Skin of body (tissue), 2 donors: ENCODE results near the gene TNFRSF9. TPM values are rescaled to one million over a fixed set of nuclear protein-coding genes. Genes with fewer than 3 reads are reported as not detected.
"Not testable (repeated sequence)": the region's sequence is repeated elsewhere in the genome, so short reads cannot be mapped to it uniquely, and the experiment has no call there.

Experiments used
- DNase-seq: peaks from one replicate; lab custom pipeline; 2025; lab: John Stamatoyannopoulos, UW
- total RNA-seq: library from RNA; depleted of rRNA; stranded (reverse); fragments of >200 nt; gene quantifications from one replicate; pipeline ENCODE4 v1.2.3, GENCODE V29; 2014

The TNFRSF9 gene
- total RNA-seq, 1 donor from 2014 or later = 0.20 TPM

- DNase-seq = no peak
Observed at GRCh38 chr1:7921796-7922195, 18.8 kb downstream of the TNFRSF9 start.

DNA sequence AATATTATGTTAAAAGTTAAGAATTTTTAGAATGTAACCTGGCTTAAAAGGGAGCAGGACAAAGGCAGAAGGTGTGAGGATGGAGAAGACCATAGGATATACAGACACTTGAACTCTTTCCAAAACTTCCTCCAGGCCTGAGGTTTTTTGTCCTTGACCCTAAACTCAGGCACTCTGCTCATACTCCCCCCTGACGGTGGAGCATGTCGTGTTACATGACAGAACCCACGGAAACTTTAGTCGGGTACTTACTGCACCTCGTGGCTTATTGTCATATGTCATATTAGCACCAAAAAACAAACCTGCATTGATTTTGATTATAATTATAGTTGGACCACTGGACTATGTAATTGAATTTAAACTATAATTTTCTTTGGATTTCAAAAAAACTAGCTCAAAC lies 20.8 kb downstream of the TNFRSF9 start:
- DNase-seq = no peak

DNA sequence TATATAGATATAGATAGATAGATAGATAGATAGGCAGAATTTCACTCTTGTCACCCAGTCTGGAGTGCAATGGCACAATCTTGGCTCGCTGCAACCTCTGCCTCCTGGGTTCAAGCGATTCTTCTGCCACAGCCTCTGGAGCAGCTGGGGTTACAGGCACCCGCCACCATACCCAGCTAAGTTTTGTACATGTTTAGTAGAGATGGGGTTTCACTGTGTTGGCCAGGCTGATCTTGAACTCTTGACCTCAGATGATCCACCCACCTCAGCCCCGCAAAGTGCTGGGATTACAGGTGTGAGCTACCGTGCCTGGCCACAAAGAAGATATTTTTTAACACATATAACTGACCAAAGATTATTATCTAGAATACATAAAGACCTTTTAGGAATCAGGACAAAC lies 22.7 kb downstream of the TNFRSF9 start:
- not testable (repeated sequence) for DNase-seq

- no peak for DNase-seq
Observed at GRCh38 chr1:7916501-7916830, 24.2 kb downstream of the TNFRSF9 start.

DNA sequence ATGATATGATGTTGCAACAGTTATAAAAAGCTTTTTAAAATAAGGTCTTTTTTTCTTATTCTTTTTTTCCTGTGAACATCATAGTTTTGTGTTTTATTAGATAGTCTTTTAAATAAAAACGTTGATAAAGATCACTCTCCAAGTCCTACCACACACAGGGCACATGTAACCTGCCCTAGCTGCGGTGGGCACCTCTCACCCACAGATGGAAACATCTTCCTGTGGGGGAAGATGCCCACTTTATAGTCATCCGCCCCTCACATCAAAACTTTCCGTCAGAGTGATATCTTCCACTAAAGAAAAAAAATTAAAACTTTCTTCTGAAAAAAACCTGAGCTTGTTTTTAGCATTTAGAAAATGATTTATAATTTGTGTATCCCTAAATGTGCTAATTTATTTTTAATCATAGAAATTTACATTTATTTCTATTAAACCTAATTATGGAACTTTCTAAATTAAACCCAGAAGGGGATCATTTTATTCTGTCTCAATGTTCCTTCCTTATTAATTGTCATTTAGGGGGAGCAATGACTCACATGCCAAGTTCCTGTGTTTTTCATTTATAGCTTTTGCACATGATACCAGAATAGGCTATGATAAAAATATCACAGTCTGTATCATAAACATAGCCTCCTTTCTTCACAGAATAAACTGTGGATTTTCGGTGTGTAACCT lies 24.7 kb downstream of the TNFRSF9 start:
- DNase-seq = no peak

DNA sequence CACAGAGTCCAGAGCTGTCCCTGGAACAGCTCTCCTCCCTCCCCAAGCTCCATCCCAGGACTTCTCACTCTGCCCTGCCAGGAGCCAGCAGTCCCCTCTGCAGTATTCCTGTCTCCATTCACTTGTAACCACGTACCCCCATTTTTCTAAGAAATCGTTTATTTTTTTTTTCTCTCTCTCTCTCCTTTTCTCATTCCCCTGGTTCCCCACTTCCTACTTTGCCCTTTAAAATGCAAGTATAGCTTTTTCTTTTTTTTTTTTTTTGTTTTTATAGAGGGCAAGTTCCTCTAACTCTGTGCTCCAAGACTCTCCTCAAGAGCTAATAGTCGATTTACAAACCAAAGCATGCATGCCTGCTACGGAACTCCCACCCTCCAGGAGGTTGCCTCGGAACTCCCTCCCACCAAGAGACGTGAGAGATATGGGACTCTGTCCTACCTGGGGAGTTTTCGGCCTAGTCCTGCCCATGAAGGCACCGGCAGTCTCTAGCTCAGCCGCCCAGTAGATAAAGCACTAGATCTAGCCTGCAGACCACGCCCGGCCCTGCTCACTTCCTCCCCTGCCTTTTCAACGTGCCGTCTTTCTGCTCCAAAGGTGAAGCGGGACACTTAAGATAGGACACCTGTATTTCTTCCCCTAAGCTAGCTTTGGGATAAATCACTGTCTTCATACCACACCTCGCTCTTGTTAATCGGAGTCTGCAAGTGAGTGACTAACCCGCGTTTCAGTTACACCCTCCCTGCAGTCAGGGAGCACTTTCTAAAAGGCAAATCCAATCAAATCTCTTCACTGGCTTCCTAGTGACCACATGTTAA lies 27.7 kb downstream of the TNFRSF9 start:
- DNase-seq = no peak

DNA sequence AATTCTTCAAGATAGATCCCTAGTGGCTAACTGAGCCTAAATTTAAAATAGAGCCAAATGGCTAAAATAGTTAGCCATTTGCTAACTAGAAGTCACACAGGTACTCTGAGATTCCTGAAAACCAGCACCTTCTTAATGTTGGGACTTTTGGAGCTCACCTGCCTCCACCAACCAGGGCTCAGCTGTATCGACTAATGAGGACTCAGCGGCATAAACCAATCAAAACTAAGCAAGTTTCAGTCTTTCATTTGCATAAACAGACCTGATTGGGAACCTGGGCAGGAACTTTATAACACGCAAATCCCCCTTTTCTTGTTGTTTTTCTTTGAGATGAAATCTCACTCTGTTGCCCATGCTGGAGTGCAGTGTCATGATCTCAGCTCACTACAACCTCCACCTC lies 28.5 kb downstream of the TNFRSF9 start:
- no peak for DNase-seq

DNA sequence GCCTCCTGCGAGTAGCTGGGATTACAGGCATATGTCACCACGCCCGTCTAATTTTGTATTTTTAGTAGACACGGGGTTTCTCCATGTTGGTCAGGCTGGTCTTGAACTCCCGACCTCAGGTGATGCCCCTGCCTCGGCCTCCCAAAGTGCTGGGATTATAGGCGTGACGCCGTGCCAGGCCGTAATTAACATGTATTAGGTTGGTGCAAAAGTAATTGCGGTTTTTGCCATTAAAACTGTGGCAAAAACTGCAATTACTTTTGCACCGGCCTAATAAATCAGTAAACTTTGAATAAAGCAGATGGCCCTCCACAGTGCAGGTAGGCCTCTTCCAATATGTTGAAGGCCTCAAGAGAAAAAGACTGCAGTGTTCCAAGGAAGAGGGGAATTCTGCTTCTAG lies 35.4 kb downstream of the TNFRSF9 start:
- DNase-seq = no peak

DNA sequence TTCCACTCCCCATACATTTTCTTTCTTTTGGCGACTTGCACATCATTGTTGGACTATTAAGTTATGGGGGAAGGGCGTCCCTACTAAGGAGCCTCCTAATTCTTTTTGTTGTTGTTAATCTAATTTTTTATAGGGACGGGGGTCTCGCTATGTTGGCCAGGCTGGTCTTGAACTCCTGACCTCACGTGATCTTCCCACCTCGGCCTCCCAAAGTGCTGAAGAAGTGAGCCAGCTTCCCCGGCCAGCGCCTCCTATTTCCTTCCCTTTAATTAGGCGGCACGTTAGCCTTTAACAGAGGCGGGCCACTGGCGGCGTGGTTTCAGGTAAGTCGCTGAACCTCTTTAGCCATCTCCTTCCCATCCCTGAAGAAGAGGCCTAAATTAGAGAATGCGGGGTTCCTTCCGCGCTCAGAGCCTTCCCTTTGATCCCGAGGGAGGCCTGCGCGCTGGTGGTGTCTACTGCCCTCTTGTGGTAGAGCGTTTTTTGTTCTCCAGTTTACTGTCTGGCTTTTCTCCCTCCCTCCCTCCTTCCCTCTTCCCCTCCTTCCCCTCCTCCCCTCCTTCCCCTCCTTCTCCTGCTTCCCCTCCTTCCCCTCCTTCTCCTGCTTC lies 38.1 kb downstream of the TNFRSF9 start:
- peak; percentile 33 for DNase-seq

- no peak for DNase-seq
Observed at GRCh38 chr1:7899741-7900140, 40.9 kb downstream of the TNFRSF9 start.

- no peak for DNase-seq
Observed at GRCh38 chr1:7898962-7899361, 41.7 kb downstream of the TNFRSF9 start.

DNA sequence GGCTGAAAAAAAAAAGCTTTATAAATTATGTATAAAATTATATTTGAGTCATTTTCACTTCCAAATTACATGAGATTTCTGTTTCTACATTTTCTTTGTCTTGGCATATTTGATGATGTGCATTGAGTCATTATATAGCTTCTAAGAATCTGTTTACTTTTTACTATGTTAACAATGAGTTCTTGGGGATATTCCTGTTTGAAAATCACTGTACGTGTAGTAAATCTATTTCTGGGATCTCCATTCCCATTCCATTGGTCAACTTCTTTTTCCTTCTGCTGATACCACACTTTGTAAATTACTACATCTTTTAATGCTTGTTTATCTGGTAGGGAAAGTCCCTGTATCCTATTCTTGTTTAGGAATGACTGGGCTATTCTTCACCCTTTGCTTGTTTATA lies 43.6 kb downstream of the TNFRSF9 start:
- no peak for DNase-seq

GRCh38 chr1:7893529-7894180 lies 47.0 kb downstream of the TNFRSF9 start:
- no peak for DNase-seq

- DNase-seq = no peak
Observed at GRCh38 chr1:7891804-7892203, 48.8 kb downstream of the TNFRSF9 start.

DNA sequence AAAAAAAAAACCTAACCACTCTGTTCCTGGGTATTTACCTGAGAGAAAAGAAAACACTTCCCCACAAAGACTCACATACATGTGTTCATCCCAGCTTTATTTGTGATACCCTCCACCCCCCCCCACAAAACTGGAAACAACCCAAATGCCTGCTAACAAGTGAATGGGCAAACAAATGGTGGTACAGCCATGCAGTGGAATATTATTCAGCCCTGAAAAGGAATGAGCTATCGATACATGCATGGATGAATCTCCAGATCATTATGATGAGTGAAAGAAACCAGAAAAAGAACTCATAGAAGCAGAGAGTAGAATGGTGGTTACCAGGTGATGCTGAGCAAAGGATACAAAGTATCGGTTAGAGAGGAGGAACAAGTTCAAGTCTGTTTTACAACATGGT lies 49.8 kb downstream of the TNFRSF9 start:
- no peak for DNase-seq

DNA sequence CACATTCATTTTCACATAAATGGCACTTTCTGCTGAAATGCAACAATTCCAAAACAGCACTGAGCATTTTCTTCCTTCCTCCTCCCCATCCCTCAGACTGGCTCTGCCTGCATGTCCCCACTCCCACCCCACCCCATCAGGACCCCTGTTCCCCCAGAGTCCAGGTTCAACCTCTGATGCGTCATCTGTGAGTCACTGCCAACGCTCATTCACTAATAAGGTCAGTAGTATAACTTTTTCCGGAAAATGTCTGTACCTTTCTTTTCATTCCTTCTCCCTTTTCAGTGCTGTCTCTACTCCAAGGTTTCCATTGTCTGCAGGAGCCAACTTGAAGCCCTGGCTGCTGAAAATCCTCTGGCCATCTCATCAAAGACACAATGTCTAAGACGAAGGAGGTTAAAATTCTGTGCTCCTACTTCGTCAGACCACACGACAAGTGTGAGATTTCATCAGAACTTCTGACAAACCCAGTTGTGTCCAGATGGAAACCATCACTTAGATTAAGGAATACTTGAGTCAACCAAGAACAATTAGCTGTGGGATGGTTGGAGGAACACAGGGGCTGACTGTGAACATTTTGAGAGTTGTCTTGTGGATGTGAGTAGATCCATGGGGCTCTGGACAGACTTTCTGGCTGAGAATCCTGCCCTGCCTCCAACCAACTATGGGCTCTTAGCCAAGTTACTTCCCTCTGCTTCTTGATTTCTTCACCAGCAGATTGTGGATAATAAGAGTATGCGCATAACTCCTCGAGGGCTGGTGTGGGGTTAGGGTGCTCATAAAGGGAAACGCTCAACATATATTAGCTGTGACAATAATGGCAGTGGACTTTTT lies 52.2 kb downstream of the TNFRSF9 start:
- no peak for DNase-seq

DNA sequence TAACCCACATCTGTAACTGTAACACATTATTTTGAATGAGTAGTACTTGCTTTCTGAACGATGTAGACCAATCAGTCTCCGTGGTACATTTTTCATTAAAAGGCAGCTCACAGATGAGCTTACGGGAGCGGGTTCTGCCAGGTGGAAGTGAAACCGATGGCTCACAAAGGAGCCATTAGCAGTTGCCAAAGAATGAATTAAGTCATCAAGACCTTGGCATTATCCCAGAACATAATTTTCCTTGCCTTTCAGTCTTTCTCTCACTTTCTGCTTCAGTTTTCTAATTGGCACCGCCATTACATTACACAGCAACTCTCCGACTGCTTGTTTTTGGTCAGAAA lies 54.3 kb downstream of the TNFRSF9 start:
- DNase-seq = no peak

DNA sequence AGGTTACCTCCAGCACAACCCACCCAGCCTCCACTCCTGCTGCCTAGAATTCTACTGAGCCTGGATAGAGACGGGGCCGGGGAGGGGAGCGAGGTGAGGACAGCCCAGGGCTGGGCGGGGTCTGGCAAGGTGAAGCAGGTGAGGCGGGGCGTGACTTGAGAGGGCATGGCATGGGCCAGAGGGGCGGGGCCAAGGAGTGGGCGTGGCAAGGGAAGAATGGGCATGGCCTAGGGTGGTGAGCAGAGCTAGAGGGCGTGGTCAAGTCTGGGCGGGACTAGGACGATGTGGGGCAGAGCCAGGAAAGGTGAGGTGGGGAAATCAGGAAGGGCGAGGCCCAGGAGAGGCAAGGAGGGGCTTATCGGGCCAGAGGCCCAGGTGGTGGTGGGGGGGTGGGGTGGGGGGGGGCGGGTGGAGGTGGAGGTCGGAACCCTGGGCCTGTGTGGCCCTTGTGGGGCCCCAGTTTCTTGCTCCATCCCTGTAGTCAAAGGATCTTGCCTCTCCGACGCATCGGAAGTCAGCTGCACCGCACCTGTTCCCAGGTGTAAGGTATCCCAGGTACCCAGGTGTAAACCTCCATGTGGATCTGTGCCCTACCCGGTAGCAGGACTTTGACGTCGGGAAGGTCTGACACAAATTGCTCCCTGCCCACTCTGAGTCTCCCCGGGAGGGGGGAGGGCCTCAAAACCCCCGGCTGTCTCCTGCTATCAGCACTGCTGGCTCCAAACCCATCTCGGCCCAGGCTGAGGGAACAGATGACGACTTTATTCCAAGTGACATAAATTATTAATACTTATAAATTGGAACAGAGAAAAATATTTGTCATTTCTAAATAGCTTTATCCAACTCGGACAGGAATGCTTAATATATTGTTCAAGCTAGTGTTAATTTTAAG lies 54.9 kb downstream of the TNFRSF9 start:
- DNase-seq = no peak

DNA sequence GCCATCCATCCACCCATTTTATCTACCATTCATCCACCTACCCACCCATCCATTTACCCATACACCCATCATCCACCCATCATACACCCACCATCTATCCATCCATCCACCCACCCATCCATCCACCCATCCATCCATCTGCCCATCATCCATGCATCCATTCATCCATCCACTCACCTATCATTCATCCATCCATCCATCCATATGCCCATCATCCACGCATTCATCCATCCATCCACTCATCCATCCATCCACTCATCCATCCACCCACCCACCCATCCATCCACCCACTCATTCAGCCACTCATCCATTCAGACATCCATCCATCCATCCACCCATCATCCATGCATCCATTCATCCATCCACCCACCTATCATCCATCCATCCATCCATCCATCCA lies 55.9 kb downstream of the TNFRSF9 start:
- DNase-seq = no peak

GRCh38 chr1:7879228-7879627 lies 61.4 kb downstream of the TNFRSF9 start:
- DNase-seq = no peak
